ENCODE data around the gene TNK1.

DNA sequence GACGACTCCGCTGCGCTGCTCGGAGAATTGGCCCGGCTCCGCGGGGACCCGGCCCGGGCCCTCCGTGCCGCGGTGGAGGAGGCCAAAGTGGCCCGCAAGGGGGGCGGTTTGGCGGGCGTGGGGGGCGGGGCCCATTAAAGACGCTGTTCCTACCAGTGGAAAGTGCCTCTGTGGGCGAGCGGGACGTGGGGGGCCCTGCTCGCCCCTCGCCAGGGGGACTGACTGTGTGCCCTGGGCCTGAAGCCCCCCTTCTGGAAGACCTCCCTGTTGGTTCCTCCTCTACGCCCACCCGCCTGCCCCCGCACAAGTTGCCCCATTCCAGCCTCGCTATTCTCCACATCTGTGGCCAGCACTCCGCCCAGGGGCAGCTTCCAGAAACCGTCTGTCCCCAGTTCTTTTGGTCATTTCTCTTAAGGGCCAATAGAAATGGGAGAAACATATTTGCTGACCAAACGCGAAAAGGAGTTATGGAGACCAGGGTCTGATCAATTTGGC is 56.5 kb downstream of the TNK1 start:
- TF ChIP-seq POLR2AphosphoS5 (IDR thresholded peaks at IDR 0.05) (no peak), EP300 (IDR thresholded peaks at IDR 0.05; ENCODE audit: low read depth) (no peak)
- TF ChIP-seq, protein P1, sequence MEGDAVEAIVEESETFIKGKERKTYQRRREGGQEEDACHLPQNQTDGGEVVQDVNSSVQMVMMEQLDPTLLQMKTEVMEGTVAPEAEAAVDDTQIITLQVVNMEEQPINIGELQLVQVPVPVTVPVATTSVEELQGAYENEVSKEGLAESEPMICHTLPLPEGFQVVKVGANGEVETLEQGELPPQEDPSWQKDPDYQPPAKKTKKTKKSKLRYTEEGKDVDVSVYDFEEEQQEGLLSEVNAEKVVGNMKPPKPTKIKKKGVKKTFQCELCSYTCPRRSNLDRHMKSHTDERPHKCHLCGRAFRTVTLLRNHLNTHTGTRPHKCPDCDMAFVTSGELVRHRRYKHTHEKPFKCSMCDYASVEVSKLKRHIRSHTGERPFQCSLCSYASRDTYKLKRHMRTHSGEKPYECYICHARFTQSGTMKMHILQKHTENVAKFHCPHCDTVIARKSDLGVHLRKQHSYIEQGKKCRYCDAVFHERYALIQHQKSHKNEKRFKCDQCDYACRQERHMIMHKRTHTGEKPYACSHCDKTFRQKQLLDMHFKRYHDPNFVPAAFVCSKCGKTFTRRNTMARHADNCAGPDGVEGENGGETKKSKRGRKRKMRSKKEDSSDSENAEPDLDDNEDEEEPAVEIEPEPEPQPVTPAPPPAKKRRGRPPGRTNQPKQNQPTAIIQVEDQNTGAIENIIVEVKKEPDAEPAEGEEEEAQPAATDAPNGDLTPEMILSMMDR (IDR thresholded peaks at IDR 0.05) = no peak

Data from transverse colon (tissue), 4 donors.